Measurements from ENCODE around the gene CDH22. TPM values are rescaled to one million over a fixed set of nuclear protein-coding genes. Genes with fewer than 3 reads are reported as not detected.

CDH22 gene
- total and polyA plus RNA-seq, 9 of the 15 experiments (the other 6 are each of a cell fraction or from before 2014, with no cell fraction given), result 0.07 to 0.08 TPM; not detected in 7

DNA sequence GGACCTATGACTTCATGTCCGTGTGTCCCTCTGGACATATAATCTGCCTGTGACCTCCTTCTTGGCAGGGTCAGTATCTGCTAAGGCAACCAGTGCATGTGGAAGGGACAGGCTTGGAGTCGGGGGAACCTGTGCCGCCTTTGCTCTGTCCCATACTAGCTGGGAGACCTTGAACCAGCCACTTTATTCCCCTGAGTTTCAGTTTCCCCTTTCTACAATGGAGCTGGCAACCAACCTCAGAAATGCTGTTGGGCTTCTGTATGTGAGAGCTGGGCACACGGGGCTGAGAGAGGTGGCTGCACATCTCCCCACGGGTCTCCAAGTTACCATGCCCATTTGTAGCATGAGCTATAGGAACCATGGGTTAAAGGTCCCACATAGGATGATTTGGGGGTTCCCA is 136.4 kb downstream of the CDH22 start:
- Histone ChIP-seq H3K4me2 (ENCODE audit: insufficient read depth, low read length) (no peak overlapping the region), H3K9me1 (ENCODE audit: control insufficient read depth, insufficient read depth, low read length) (no peaks in the 10 kb centered on the region), H3K9ac (ENCODE audit: insufficient read depth in 1 of 2, low read depth in 2 of 2, low read length in 2 of 2) (no peak overlapping the region), H4K20me1 (replicated peaks; ENCODE audit: control insufficient read depth, insufficient read depth, low read length) (peaks cover 16% of the 10 kb centered on the region; the same call in 1 of the 2 replicates), H3K79me2 (ENCODE audit: control insufficient read depth, insufficient read depth, low read length) (no peaks in the 10 kb centered on the region), H3K4me1 (replicated peaks in 1 of 2; ENCODE audit: control insufficient read depth in 2 of 2, insufficient read depth in 2 of 2, low read length in 2 of 2) (peaks cover 0 to 10% of the 10 kb centered on the region in 2 experiments; a peak in 1 of 5 replicates), H3K27me3 (ENCODE audit: control insufficient read depth in 2 of 2, insufficient read depth in 2 of 2, low read length in 2 of 2) (peaks cover 17 to 59% of the 10 kb centered on the region in 2 experiments), H2AFZ (ENCODE audit: low read depth, low read length) (no peak overlapping the region), H3K4me3 (no peak overlapping the region), H3K27ac (ENCODE audit: extremely low read depth, low read depth, low read length) (no peak overlapping the region), H3K36me3 (ENCODE audit: control insufficient read depth, insufficient read depth, low read length) (no peaks in the 10 kb centered on the region), H3K9me3 (replicated peaks; ENCODE audit: control insufficient read depth, insufficient read depth, low read depth, low read length) (no peaks in the 10 kb centered on the region)
- 0% methylated on average over 5 of the region's 5 CpGs for WGBS (ENCODE audit: insufficient coverage, low coverage, missing lambda C conversion rate)
- intact Hi-C loops (cut with micrococcal nuclease), result loop anchor here (5.0 kb wide), 1 partner anchor 150 kb away; no protein-coding TSS in a partner anchor
- CTCF ChIA-PET (ENCODE audit: low intra/inter-chr PET ratio), result no interaction called here
- no peak for FAIRE-seq
- in situ Hi-C loops (cut with MboI), result no loop called here
- ATAC-seq, result no peak
- DNase-seq (ENCODE audit: extremely low read depth in 1 of 4, low spot score in 3 of 4), result no peak
- BruUV-seq (replicated peaks), result no TSS peak
- no peak for TF ChIP-seq DACH1 (IDR thresholded peaks at IDR 0.05; ENCODE audit: partially characterized antibody)
- no peak for TF ChIP-seq KDM1A (IDR thresholded peaks at IDR 0.05)
- TF ChIP-seq GTF2E2 (tag; IDR thresholded peaks at IDR 0.05), result no peak
- TF ChIP-seq PHTF2 (CRISPR knock-in tag; IDR thresholded peaks at IDR 0.05), result no peak
- no peak for TF ChIP-seq SAFB (IDR thresholded peaks at IDR 0.05; ENCODE audit: borderline replicate concordance, low read depth, low read length)
- no peak for TF ChIP-seq MIER1 (IDR thresholded peaks at IDR 0.05; ENCODE audit: low read depth)
- POLR2A ChIA-PET, result interaction anchor here (0.6 kb wide), 1 partner anchor 143 kb away, joined by 3 read pairs; no protein-coding TSS in a partner anchor

- ChIA-PET POLR2A (no interaction called here), CTCF (ENCODE audit: low intra/inter-chr PET ratio) (interaction anchor here (0.5 kb wide), 1 partner anchor 185 kb away, joined by 3 read pairs; no protein-coding TSS in a partner anchor)
- H3K27me3 ChIP-seq (ENCODE audit: control insufficient read depth in 2 of 2, insufficient read depth in 2 of 2, low read length in 2 of 2), result peaks cover 15 to 55% of the 10 kb centered on the region in 2 experiments
- no peaks in the 10 kb centered on the region for H3K36me3 ChIP-seq (ENCODE audit: control insufficient read depth, insufficient read depth, low read length)
- no peak for ATAC-seq
- H3K79me2 ChIP-seq (ENCODE audit: control insufficient read depth, insufficient read depth, low read length), result no peaks in the 10 kb centered on the region
- peaks cover 16% of the 10 kb centered on the region; the same call in 1 of the 2 replicates for H4K20me1 ChIP-seq (replicated peaks; ENCODE audit: control insufficient read depth, insufficient read depth, low read length)
- H3K4me2 ChIP-seq (ENCODE audit: insufficient read depth, low read length), result no peak overlapping the region
- no peaks in the 10 kb centered on the region for H3K9me1 ChIP-seq (ENCODE audit: control insufficient read depth, insufficient read depth, low read length)
- in situ Hi-C loops (cut with MboI), result no loop called here
- no peak overlapping the region for H3K4me3 ChIP-seq
- no peaks in the 10 kb centered on the region for H3K9me3 ChIP-seq (replicated peaks; ENCODE audit: control insufficient read depth, insufficient read depth, low read depth, low read length)
- no TSS peak for BruUV-seq (replicated peaks)
- 0% methylated on average over 2 of the region's 2 CpGs for WGBS (ENCODE audit: insufficient coverage, low coverage, missing lambda C conversion rate)
- no peak for TF ChIP-seq STAT5A (IDR thresholded peaks at IDR 0.05; ENCODE audit: borderline replicate concordance, low read length)
- TF ChIP-seq, protein P1, sequence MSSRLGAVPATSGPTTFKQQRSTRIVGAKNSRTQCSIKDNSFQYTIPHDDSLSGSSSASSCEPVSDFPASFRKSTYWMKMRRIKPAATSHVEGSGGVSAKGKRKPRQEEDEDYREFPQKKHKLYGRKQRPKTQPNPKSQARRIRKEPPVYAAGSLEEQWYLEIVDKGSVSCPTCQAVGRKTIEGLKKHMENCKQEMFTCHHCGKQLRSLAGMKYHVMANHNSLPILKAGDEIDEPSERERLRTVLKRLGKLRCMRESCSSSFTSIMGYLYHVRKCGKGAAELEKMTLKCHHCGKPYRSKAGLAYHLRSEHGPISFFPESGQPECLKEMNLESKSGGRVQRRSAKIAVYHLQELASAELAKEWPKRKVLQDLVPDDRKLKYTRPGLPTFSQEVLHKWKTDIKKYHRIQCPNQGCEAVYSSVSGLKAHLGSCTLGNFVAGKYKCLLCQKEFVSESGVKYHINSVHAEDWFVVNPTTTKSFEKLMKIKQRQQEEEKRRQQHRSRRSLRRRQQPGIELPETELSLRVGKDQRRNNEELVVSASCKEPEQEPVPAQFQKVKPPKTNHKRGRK (tag; IDR thresholded peaks at IDR 0.05), result peak; percentile 88
- H2AFZ ChIP-seq (ENCODE audit: low read depth, low read length), result no peak overlapping the region
- H3K4me1 ChIP-seq (replicated peaks in 1 of 2; ENCODE audit: control insufficient read depth in 2 of 2, insufficient read depth in 2 of 2, low read length in 2 of 2), result peaks cover 0 to 10% of the 10 kb centered on the region in 2 experiments; a peak in 1 of 5 replicates
- no peak for FAIRE-seq
- no peak overlapping the region for H3K27ac ChIP-seq (ENCODE audit: extremely low read depth, low read depth, low read length)
- H3K9ac ChIP-seq (ENCODE audit: insufficient read depth in 1 of 2, low read depth in 2 of 2, low read length in 2 of 2), result no peak overlapping the region
- DNase-seq (ENCODE audit: extremely low read depth in 1 of 4, low spot score in 3 of 4), result no peak
- intact Hi-C loops (cut with micrococcal nuclease), result loop anchor here (5.0 kb wide), 1 partner anchor 149 kb away; no protein-coding TSS in a partner anchor
Measured at GRCh38 chr20:46171476-46171875, 136.8 kb downstream of the CDH22 start.
